Transverse colon (tissue), 4 donors: Measurements from ENCODE around the gene BAIAP2. TPM values are rescaled to one million over a fixed set of nuclear protein-coding genes. Genes with fewer than 3 reads are reported as not detected.

ENCODE experiments used
- DNase-seq: peaks from one replicate; pipeline ENCODE4 v3.0.0-alpha.2; 2019
- H3K27ac ChIP-seq, 4 donors: fragments of 200-600 bp; sonication (generic); 2 replicates each; pipeline ENCODE4 v1.5.1; 2016 to 2018; ENCODE audit warnings: inconsistent platforms in 4 of 4
- H3K27me3 ChIP-seq: fragments of 200-600 bp; sonication (generic); 2 replicates; pipeline ENCODE4 v1.5.1; 2017; ENCODE audit warnings: inconsistent platforms
- H3K36me3 ChIP-seq, 4 donors: fragments of 200-600 bp; sonication (generic); 2 replicates each; pipeline ENCODE4 v1.5.1; 2017 to 2019; ENCODE audit warnings: inconsistent platforms in 4 of 4
- H3K4me1 ChIP-seq, 4 donors: fragments of 200-600 bp; sonication (generic); 2 replicates each; pipeline ENCODE4 v1.5.1; 2017 to 2020; ENCODE audit warnings: inconsistent platforms in 4 of 4
- H3K4me3 ChIP-seq, 4 donors: fragments of 200-600 bp; sonication (generic); 1 replicate in 1 of 4; 2 replicates in 3 of 4; pipeline versions ENCODE4 v1.5.1 to v1.6.1; 2017 to 2019; ENCODE audit warnings: inconsistent platforms in 4 of 4
- H3K9me3 ChIP-seq, 2 donors: fragments of 200-600 bp; sonication (generic); 2 replicates each; pipeline ENCODE4 v1.5.1; 2017 to 2019; ENCODE audit warnings: inconsistent platforms in 2 of 2
- EP300 ChIP-seq: sonication (generic); formaldehyde crosslinking; IDR thresholded peaks from one replicate; pipeline ENCODE4 v1.6.1; 2017; ENCODE audit warnings: antibody characterized with exemption, low read depth
- POLR2A ChIP-seq: fragments of 450-650 bp; IDR thresholded peaks from one replicate; pipeline ENCODE4 v1.6.1; 2016; ENCODE audit warnings: antibody characterized with exemption, mild to moderate bottlenecking, moderate library complexity
- POLR2AphosphoS5 ChIP-seq, 3 donors: sonication (generic); formaldehyde crosslinking; IDR thresholded peaks; one replicate each; pipeline ENCODE4 v1.6.1; 2016; ENCODE audit warnings: antibody characterized with exemption in 3 of 3
- WGBS, 2 donors: methylation state at CpG; one replicate each; pipeline ENCODE4 v1.1.5; 2018; ENCODE audit warnings: low coverage in 1 of 2; 5-methylcytosine and 5-hydroxymethylcytosine counted together
- in situ Hi-C, 4 donors: fragments of 200-750 bp; cut with MboI; loops; one replicate each; pipeline versions ENCODE4 v1.15.0 to v1.15.1; 2017; ENCODE audit warnings: low sequenced_read_pairs in 3 of 4, low pct_ligation_motif_present in 1 of 4, low pct_unique_long_range_greater_than_20kb in 1 of 4
- intact Hi-C: fragments of 100-400 bp; cut with DNase I; formaldehyde crosslinking; loops from one replicate; pipeline ENCODE4 v1.15.1; 2023; ENCODE audit warnings: low total_unique reads
- total RNA-seq, 4 donors: library from RNA; depleted of rRNA; stranded (reverse); fragments of >200 nt; gene quantifications; one replicate each; pipeline ENCODE4 v1.1.0, GENCODE V29; 2016
- TF ChIP-seq, protein P1 (sequence below), 5 experiments: fragments of 200-600 bp in 3 of 5; fragments of 450-650 bp in 2 of 5; sonication (generic) in 3 of 5; IDR thresholded peaks; 1 replicate in 2 of 5; 2 replicates in 3 of 5; pipeline ENCODE4 v1.5.1; 2016 to 2017; ENCODE audit warnings: antibody characterized with exemption in 5 of 5, inconsistent platforms in 3 of 5, mild to moderate bottlenecking in 2 of 5, moderate library complexity in 1 of 5

BAIAP2 gene
- total RNA-seq, 4 donors from 2014 or later = 11.7 to 62.1 (median 39.6) TPM

DNA sequence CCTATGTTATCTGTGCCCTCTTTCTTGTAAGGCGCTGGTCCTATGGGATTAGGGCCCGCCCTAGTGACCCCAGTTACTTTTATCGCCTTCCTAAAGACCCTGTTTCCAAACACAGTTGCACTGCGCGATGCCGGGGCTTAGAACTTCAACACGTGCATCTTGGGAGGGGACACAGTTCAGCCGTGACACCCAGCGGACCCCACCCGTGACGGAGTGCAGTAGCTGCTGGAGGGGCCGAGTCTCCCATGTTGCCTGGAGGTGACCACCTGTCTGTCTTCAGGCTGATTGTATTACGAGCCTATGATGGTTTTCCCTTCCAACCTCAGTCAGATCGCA lies 9.4 kb downstream of the BAIAP2 start:
- peak overlapping the region; percentile 48 to 77 (median 72) for H3K27ac ChIP-seq
- H3K27me3 ChIP-seq = no peaks in the 10 kb centered on the region
- TF ChIP-seq POLR2AphosphoS5 (IDR thresholded peaks at IDR 0.05) (no peak), EP300 (no peak), POLR2A (no peak)
- TF ChIP-seq, protein P1, sequence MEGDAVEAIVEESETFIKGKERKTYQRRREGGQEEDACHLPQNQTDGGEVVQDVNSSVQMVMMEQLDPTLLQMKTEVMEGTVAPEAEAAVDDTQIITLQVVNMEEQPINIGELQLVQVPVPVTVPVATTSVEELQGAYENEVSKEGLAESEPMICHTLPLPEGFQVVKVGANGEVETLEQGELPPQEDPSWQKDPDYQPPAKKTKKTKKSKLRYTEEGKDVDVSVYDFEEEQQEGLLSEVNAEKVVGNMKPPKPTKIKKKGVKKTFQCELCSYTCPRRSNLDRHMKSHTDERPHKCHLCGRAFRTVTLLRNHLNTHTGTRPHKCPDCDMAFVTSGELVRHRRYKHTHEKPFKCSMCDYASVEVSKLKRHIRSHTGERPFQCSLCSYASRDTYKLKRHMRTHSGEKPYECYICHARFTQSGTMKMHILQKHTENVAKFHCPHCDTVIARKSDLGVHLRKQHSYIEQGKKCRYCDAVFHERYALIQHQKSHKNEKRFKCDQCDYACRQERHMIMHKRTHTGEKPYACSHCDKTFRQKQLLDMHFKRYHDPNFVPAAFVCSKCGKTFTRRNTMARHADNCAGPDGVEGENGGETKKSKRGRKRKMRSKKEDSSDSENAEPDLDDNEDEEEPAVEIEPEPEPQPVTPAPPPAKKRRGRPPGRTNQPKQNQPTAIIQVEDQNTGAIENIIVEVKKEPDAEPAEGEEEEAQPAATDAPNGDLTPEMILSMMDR (IDR thresholded peaks at IDR 0.05) = no peak
- in situ Hi-C loops (no loop called here), intact Hi-C loops (no loop called here)
- 0 to 65% methylated on average over 1 to 14 of the region's 14 CpGs for WGBS, 2 donors
- peaks cover 31 to 62% (median 46%) of the 10 kb centered on the region in 4 donors for H3K4me1 ChIP-seq
- no peaks in the 10 kb centered on the region for H3K9me3 ChIP-seq
- no peak for DNase-seq
- no peaks in the 10 kb centered on the region for H3K36me3 ChIP-seq
- no peak overlapping the region for H3K4me3 ChIP-seq

DNA sequence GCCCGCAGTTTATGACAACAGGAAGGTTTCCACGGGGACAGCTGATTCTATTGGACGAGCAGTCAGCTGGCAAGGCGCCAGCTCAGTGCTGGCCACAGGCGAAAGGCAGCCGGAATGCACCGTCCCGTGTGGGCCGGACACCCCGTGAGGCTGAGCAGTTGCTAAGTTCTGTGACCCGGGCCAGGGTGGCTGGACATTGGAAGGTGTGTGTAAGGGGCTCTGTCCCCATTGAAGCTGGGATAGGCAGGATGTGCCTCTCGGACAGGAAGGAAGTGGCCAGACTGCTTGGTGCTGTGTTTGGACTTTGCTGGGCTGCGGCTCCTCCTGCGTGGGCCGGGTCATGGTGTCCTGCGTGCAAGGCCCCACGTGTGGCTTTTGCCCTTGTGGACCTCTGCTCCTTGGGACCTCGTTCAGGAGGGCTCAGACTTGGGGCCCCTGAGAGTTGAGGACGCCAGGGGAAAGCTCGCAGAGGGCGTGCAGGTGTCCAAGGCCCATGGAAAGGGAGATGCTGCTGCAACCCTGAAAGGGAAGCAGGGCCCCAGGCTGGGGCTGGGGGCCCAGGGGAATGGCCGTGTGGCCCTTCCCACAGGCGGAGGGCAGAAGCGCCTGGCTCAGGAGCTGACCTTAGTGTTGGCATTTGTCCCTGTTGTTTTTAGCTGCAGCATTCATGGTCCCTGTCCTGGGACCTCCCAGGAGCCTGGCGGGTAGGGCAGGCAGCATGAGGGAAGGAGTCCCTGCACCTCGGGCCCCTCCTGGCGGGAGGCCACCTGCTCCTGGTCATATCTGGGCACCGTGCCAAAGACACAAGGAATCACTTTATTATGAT lies 10.0 kb downstream of the BAIAP2 start:
- TF ChIP-seq POLR2A (no peak), EP300 (no peak), POLR2AphosphoS5 (IDR thresholded peaks at IDR 0.05) (peak in 2 of 3 donors; percentile 16 to 66)
- TF ChIP-seq, protein P1 (IDR thresholded peaks at IDR 0.05) = no peak
- Histone ChIP-seq H3K27me3 (no peaks in the 10 kb centered on the region), H3K4me3 (no peak overlapping the region), H3K27ac (peak overlapping the region; percentile 48 to 77 (median 72)), H3K9me3 (no peaks in the 10 kb centered on the region), H3K36me3 (no peaks in the 10 kb centered on the region), H3K4me1 (peaks cover 34 to 65% (median 46%) of the 10 kb centered on the region in 4 donors)
- WGBS, 2 donors = 28% methylated on average over 27 of the region's 28 CpGs; no CpG with 5 or more reads in 1 of the 2 donors
- intact Hi-C loops (no loop called here), in situ Hi-C loops (no loop called here)
- DNase-seq = peak; percentile 76

DNA sequence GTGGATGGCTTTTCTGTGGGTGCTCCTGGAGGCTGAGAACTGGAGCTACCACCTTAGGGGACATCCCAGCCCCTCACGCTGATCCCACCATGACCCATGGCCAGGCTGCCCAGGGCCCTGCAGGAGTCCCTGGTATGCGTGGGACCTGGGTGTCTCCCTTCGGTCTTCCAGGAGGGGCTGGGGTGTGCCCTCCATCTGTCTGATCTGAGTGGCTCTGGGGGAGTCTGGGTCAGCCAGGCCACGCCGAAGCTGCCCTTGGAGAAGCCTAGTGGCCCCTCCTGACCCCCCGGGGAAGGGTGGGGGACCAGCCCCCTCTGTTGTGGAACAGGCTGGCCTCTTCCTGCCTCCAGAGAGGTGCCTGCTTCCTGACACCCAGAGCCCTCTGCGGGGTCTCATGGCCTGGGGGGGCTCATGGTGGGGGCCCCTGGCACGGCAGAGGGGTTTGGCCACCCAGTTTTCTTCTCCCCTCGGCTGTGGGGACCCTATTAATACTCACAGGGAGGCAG lies 10.7 kb downstream of the BAIAP2 start:
- 69% methylated on average over 4 of the region's 9 CpGs; no CpG with 5 or more reads in 1 of the 2 donors for WGBS, 2 donors
- TF ChIP-seq EP300 (no peak), POLR2A (no peak), POLR2AphosphoS5 (IDR thresholded peaks at IDR 0.05) (no peak)
- TF ChIP-seq, protein P1 (IDR thresholded peaks at IDR 0.05) = no peak
- H3K9me3 ChIP-seq = no peaks in the 10 kb centered on the region
- intact Hi-C loops = no loop called here
- H3K36me3 ChIP-seq = no peaks in the 10 kb centered on the region
- H3K4me1 ChIP-seq = peaks cover 29 to 65% (median 44%) of the 10 kb centered on the region in 4 donors
- peak overlapping the region; percentile 48 to 77 (median 72) for H3K27ac ChIP-seq
- no peak overlapping the region for H3K4me3 ChIP-seq
- in situ Hi-C loops = no loop called here
- no peaks in the 10 kb centered on the region for H3K27me3 ChIP-seq
- no peak for DNase-seq

DNA sequence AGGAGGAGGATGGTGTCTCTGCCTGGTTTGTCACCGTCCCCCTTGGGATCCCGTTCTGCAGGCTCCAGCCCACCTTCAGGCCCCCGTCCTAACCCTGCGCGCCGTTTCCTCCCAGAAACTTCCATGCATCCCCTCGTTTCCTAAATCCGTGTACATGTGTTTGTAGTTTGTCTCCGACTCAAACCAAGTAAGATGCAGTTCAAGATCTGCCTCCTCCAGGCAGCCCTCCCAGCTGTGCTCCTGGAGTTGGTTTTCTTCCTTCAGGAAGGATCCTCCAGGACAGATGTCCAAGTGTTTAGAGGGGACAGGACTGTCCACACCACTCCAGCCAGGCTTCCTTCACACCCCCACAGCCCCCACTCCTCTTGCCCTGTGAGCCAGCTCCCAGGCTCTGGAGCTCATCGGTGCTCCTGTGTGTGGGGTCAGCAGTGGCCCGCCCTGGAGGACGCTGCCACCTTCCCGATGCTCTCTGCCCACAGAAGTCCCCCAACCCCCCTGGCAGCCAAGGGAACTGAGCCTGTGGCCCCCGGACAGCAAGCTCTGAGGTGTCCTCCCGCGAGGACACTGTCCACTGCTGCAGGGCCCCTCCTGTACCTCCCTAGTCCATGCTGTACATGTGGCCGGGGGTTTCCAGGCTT lies 11.3 kb downstream of the BAIAP2 start:
- Histone ChIP-seq H3K9me3 (no peaks in the 10 kb centered on the region), H3K4me3 (no peak overlapping the region), H3K4me1 (peaks cover 23 to 63% (median 43%) of the 10 kb centered on the region in 4 donors), H3K27me3 (no peaks in the 10 kb centered on the region), H3K27ac (peak overlapping the region in 3 of 4 donors; percentile 66 to 77 (median 77)), H3K36me3 (no peaks in the 10 kb centered on the region)
- WGBS, 2 donors = 91% methylated on average over 17 of the region's 17 CpGs; no CpG with 5 or more reads in 1 of the 2 donors
- intact Hi-C loops = no loop called here
- DNase-seq = no peak
- in situ Hi-C loops = no loop called here
- TF ChIP-seq POLR2AphosphoS5 (IDR thresholded peaks at IDR 0.05) = no peak
- TF ChIP-seq, protein P1 (IDR thresholded peaks at IDR 0.05) = no peak
- no peak for TF ChIP-seq POLR2A
- TF ChIP-seq EP300 = no peak
